GM12891 (cell line): Measurements from ENCODE around the gene TRIM13.

ENCODE experiments used
- POLR2A ChIP-seq: IDR thresholded peaks from 2 replicates; pipeline ENCODE4 v1.6.1; 2011; ENCODE audit warnings: low read depth, low read length, control low read depth
- POLR2AphosphoS5 ChIP-seq: IDR thresholded peaks from 2 replicates; pipeline ENCODE4 v1.6.1; 2011; ENCODE audit warnings: low read depth, low read length, control low read depth
- SPI1 ChIP-seq: IDR thresholded peaks from 2 replicates; pipeline ENCODE4 v1.6.1; 2011; ENCODE audit warnings: low read depth, low read length, control low read depth
- TAF1 ChIP-seq: IDR thresholded peaks from 2 replicates; pipeline ENCODE4 v1.6.1; 2011; ENCODE audit warnings: low read depth, low read length, control low read depth

- TF ChIP-seq POLR2AphosphoS5 (no peak), SPI1 (no peak), POLR2A (no peak), TAF1 (no peak)
Observed at GRCh38 chr13:50025436-50025835, 28.6 kb downstream of the TRIM13 start.
